EL (cell line): Measurements from ENCODE around the gene TFPT.
"Not testable (repeated sequence)": the region's sequence is repeated elsewhere in the genome, so short reads cannot be mapped to it uniquely, and the experiment has no call there.

Source experiments
- DNase-seq: peaks from one replicate; pipeline ENCODE4 v3.0.0-alpha.2; 2016

The TFPT gene

DNA sequence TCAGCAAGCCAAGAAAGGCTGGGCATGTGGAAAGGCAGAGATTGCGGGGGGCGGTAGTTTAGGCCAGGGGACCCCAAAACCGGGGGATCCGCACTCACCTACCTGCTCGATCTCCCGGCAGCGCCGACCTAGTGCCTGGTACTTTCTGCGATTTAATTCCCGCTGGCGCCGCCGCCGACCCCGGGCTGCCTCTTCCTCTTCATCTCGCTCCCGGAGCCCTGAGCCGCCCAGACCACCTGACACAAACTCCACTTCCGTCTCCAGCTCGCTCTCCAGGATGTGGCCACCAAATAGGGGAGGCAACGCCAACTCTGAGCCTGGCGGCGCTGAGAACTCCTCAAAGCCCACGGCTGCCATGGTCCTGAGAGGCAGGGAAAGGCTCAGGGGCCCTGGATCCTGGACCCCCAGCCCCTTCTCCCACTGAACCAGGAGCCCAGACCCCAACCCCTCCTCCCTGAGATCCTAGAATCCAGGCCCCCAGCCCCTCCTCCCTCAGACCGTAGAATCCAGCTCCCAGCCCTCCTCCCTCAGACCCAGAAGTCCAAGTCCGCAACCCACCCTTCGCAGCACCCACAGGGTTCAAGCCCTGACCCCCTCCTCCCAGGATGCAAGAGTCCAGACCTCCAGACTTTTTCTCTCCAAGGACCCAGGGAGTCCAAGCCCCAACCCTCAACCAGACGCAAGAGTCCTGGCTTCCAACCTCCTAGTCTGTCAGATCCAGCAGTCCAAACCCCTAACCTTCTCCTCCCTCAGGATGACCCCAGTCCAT is 933 bp downstream of the TFPT start:
- peak; percentile 52 for DNase-seq

DNA sequence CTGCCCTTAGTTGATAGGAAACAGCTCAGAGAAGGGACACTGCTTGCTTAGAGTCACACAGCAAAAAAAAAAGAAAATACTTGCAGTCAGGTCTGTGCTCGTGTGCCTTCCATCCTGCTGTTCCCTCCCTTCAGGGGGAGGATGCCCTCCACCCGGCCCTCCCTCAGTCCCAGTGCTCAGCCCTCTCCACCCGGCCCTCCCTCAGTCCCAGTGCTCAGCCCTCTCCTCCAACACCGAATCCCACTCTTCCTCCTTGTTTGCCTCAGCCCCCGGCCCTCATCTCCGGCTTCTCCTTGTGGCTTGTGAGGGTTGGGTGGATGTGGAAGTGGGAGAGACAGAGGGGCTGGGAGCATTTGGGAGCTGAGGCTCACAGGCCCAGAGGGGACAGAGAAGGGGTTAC is 5.8 kb downstream of the TFPT start:
- DNase-seq, result no peak

DNA sequence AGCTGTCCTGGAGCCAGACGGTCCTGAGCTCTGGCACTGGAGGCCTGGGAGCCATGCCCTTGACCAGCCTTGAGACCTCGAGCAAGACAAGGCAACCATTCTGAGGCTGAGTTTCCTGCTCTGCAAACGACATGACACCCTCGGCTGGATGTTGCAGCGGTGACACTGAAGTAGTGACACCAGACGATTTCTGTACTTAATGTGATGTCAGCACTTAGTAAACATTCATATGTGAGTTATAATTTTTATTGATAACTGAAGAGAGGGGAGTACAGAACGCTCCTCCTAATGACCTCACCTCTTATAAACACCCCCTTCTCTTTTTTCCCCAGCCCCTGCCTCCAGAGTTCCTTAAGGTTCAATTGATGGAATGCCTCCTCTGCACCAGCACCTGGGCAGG is 7.0 kb downstream of the TFPT start:
- no peak for DNase-seq

DNA sequence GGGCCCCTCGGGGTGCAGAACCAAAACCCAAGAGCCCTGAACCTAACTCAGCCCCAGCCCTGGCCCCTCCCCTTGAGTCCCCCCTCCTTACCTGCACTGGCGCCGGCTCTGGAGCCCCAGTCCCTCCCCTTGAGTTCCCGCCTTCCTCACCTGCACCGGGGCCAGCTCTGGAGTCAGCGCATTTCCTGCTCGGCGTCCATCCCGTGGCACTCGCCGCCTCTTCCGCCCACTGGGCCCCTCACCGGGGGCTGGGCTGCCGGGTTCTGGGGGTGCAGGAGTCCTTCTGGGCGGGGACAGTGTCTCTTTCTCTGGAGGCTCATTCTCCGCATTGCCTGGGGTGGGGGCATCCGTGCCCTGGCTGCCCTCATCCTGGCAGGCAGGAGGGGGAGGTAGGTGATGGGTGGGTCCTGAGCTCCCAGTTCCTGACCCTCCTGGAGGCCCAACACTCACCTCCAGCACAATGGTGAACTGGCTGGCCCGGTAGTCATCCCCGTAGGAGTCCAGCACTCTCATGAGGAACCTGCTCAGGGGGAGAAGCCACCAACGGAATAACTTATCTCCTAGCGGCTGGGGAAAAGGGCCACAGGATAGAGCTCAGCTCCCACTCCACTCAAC is 7.5 kb downstream of the TFPT start:
- DNase-seq, result no peak

DNA sequence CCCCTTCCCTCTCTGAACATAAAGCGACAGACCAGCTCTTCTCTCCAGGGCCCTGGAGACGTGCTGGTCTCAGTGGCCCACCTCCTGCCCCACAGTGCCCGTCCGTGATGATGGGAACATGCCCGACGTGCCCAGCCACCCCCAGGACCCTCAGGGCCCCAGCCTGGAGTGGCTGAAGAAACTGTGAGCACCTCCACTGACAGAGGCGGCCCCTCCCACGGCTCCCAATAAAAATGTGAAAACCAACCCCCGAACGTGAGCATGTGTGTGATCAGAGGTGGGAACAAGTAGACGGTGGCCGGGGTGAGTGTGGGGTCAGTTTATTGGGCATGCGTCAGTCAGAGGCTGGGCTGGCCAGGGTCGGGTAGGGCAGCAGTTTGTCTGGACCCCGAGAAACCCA is 8.7 kb downstream of the TFPT start:
- no peak for DNase-seq

DNA sequence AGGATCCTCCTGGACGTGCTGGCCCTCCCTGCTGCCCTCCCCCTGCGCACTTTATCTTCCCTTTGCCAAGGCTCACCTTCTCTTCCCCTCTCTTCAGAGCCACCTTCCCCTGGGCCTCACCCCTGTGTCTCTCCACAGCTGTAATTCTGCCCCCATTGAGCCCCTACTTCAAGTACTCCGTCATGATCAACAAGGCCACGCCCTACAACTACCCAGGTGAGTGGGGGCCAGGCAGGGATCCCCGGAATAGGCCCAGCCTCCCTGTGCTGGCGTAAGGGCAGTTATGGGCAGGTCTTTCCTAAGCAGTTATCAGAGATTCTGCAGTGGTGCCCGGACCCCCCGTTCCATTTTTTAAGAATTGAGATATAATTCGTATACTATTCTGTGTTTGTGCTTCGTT is 9.7 kb downstream of the TFPT start:
- DNase-seq, result no peak

DNA sequence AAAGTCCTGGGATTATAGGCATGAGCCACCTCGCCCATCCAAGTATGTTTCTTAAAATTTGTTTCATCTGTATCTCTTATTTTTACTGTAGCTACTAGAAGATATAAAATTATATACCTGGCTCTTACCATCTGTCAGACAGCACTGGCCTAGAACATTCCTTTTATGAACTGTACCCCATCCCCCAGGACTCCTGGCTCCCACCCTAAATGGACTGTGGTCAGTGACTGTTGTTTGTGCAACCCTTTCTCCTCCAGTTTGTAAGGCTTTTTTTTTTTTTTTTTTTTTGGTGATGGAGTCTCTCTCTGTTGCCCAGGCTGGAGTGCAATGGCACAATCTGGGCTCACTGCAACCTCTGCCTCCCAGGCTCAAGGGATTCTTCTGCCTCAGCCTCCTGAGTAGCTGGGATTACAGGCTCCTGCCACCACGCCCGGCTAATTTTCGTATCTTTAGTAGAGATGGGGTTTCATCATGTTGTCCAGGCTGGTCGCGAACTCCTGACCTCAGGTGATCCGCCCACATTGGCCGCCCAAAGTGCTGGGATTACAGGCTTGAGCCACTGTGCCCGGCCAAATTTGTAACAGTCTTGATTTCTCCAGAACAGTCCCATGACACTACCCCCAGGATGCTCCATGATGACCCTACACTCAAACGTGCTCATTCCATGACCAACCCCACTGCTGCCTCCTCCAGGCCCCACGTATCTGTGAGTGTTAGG is 10.3 kb downstream of the TFPT start:
- DNase-seq, result no peak

DNA sequence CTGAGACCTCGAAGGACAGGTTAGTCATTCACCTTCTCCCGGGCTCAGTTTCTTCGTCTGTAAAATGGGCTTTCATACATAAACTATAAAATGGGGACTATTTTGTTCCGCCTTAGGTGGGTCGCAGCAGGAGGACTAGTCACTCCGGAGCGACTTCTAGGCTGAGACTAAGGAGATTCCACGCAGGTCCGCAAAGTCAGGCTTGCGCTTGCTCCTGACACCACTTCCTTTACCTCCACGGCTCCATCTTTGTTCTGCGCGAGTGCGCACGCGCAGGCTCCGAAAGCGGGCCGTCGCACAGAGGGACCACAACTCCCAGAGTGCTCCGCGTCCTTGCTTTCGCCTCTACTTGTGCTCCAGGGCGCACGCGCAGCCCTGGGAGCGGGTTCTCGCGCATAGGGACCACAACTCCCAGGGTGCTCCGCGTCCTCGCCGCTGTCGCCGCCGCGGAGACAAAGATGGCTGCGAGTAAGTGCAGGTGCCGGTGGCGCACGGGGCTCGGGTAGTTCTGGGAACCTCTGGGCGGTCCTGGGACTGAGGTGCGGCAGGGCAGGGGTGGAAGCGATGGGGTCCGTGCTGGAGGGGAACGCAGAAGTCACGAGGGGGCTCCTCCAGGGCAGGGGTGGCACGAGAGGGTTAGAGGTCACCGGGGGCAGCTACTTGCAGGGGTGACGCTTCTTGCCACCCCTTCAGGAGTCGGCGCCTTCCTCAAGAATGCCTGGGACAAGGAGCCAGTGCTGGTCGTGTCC is 12.9 kb downstream of the TFPT start, which contains the start of gene NDUFA3:
Gene NDUFA3, plus strand, starts transcription at position 435 of the 749 bp plus-strand sequence. Its CDS starts 24 bp downstream, at position 459.
- peak; percentile 98 for DNase-seq

DNA sequence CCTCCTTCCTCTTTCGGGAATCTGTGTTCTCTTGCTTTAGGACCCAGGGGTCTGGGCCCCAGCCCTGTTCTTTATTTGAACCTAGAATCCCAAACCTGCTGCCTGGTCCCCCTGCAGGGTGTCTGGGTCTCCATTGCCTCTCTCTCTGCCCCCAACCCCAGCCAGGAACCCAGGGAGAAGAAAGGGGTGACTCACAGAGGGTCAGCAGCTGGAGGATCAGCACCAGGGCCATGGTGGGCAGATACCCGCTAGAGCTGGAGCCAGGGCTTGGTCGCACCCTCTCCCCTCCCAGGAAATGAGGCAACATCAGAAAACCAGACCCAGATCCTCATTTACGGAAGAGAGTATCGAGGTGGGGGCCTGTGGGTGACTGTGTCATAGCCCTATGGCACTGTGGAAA is 14.9 kb downstream of the TFPT start, which contains the start of gene OSCAR:
Gene OSCAR, minus strand, starts transcription at position 243 of the 400 bp plus-strand sequence. Its CDS starts 11 bp downstream, at position 232.
- DNase-seq, result peak; percentile 22

DNA sequence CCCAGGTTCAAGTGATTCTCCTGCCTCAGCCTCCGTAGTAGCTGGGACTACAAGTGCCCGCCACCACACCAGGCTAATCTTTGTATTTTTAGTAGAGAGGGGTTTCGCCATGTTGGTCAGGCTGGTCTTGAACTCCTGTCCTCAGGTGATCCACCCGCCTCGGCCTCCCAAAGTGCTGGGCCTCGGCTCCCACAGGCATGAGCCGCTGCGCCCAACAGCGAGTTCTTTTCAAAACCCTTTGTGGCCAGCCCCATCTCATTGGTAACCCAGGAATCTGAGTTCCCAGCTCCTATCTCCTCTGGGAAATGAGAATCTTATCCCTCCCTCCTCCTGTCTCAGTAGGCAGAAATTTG is 15.6 kb downstream of the TFPT start:
- not testable (repeated sequence) for DNase-seq

DNA sequence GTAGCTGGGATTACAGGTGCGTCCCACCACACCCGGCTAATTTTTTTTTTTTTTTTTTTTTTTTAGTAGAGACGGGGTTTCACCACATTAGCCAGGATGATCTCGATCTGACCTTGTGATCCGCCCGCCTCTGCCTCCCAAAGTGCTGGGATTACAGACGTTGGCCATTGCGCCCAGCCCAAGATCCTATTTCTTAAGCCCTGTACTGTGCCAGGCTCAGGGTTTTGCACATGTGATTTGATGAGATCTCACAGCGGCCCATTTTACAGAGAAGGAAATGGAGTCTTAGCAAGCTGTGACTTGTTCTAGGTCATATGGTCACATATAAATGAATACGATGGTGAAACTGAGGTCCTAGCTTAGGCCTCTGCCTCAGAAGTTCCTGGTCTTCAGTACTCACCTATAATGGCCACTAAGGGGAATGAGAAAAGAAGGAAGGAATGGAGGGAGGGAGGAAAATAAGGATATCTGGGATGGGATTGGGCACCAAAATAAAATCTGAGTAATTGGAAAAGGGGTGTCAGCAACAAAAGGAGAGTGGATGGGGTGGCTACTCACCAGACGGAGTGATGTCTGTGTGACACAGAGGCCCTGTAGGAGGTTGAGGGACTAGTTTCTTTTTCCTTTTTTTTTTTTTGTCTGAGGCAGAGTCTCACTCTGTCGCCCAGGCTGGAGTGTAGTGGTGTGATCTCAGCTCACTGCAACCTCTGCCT is 16.1 kb downstream of the TFPT start:
- no peak for DNase-seq

DNA sequence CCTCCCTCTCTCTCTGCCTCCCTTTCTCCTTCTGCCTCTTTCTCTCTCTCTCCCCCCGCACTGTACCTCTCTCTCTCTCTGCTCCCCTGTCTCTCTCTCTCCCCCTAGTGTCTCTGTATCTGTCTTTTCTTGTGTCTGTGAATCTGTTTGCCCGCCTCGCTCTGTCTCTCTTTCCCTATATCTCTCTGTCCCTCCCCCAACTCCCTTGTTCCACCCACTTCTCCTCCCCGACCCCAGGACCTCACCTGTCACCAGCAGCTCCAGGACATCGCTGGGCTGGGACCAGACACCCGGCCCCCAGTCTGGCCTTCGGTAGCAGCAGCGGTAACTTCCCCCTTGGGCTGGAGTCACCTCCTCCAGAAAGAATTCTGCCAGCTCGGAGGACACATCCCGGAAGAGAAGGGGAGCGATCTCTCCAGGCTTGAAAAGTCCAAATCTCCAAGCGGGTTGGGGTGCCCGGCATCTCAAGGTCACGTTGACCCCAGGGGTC is 18.8 kb downstream of the TFPT start:
- peak; percentile 54 for DNase-seq

DNA sequence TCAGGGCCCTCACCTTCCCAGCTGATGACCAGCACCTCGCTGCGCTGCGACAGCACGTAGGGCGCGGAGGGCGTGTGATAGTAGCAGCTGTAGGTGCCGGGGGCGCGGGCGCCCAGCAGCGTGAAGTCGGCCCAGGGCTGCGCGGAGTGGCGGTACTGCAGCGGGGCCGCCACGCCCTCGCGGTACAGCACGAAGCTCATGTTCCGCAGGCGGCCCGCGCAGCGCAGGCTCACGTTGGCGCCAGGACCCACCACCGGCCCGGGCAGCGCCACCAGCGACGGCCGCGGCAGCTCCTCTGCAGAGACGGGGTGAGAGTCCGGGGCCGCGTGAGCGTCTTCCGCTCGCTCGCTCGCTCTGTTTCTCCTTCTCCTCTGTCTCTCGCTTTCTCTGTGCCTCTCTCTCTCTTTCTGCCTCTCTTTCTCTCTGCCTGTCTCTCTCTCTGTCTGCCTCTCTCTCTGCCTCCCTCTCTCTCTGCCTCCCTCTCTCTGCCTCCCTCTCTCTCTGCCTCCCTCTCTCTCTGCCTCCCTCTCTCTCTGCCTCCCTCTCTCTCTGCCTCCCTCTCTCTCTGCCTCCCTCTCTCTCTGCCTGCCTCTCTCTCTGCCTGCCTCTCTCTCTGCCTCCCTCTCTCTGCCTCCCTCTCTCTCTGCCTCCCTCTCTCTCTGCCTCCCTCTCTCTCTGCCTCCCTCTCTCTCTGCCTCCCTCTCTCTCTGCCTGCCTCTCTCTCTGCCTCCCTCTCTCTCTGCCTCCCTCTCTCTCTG is 19.4 kb downstream of the TFPT start:
- peak; percentile 61 for DNase-seq

DNA sequence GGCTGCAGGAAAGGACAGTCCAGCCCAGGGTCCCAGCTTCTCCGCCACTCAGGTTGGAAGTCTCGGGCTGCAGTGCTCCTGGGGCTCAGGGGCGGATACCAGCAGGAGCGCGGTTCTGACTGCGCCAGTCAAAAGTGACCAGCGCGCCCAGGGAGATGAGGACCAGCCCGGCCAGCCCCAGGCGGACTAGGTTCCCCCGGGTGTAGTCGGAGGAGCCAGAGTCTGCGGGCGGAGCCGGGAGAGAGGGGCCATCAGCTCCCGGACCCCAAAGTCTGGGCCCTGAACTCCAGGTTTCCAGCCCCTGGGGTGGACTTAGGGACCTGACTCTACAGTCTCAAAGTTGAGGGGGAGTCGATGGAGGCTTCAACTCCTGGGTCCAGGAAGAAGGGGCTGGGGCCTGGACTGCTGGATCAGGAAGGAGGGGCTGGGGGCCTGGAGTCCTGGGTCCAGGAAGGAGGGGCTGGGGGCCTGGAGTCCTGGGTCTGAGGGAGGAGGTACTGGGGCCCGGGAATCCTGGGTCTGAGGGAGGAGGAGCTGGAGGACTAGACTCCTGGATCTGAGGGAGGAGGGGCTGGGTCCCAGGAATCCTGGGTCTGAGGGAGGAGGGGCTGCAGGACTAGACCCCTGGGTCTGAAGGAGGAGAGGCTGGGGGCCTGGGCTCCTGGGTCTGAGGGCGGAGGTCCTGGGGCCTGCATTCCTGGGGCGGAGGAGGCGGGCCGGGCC is 20.2 kb downstream of the TFPT start:
- no peak for DNase-seq

DNA sequence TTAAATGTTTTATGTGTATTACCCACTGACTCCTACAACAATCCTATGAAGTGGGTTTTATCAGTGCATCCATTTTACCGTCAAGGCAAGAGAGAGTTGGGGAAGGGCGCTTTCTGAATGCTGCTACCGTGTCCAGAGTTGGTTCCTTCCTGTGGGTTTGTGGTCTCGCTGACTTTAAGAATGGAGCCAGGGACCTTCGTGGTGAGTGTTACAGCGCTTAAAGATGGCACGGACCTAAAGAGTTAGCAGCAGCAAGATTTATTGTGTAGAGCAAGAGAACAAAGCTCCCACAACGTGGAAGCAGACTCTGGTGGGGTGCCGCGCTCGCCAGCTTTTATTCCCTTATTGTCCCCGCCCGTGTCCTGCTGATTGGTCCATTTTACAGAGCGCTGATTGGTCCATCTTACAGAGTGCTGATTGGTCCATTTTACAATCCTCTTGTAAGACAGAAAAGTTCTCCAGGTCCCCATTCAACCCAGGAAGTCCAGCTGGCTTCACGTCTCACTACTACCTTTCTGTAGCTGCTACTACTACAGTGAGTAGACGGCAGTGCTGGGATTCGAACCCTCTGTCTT is 20.9 kb downstream of the TFPT start:
- DNase-seq, result no peak

DNA sequence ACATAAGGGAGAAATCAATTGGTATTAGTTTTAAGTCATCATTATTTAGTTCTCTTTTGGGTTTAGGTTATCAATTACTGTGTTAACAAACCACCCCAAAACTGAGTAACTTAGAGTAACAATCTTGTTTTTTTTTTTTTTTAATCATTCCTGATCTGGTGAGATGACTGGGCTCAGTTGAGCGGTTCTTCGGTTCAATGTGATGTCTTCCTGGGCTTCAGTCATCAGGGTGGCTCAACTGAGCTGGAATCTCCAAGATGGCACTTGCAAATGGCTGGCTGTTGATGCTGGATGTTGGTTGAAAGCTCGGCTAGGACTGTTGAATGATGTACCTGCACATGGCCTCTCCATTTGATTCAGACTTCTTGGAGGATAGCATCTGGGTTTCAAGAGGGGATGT is 31.0 kb downstream of the TFPT start:
- DNase-seq, result no peak

DNA sequence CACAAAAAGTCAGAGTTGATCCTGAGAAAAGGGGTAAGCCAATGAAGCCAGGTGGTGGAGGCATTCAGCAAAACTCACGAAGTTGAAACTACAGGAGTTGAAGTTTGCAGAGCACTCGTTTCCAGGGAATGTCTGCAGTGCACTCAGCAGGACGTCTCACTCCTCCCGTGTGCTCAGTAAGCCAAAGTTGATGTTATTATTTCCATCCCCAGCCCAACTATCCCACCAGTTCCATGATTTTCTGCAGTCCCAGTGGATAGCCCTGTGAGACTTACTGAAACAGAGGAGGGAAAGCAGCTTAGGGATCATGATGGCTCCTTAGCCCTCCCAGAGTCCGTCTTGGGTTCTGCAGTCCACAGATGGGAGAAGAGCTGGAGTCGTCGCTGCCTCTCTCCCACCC is 34.4 kb downstream of the TFPT start, which contains the start of gene TARM1:
Gene TARM1, minus strand, starts transcription at position 334 of the 400 bp plus-strand sequence. Its CDS starts 25 bp downstream, at position 309.
- DNase-seq, result no peak

DNA sequence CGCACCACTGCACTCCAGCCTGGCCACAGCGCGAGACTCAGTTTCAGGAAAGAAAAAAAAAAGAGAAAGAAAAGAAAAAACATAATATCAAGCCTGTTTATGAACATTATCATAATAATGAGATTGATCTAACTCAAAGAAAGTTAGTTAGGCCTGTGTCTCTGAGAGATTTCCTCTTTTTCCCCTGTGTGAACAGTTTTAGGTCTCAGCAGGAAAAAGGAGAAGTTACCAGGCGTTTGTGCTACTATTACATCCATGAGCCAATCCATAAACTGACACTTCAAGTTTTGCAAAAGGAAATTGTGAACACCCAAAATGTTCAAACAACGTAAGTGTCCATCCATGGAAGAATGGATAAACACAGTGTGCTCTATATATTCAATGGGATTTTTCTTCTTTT is 38.1 kb downstream of the TFPT start:
- DNase-seq, result no peak

DNA sequence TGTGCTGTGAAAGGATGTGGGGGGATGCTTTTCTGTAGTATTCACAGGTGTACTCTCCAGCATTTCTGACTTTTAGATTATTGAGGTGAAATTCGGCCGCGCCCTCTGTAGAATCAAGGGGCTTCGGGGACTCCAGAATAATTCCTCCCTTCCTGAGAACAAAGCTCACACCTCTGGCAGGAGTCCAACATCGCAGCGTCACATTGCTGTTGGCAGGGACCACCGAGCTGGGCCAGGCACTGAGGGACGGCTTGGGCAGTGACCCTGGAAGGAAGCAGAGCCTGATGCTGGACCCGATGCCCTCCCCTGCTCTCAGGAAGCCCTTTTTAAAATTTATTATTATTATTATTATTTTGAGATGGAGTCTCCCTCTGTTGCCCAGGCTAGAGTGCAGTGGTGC is 40.6 kb downstream of the TFPT start:
- DNase-seq, result no peak

DNA sequence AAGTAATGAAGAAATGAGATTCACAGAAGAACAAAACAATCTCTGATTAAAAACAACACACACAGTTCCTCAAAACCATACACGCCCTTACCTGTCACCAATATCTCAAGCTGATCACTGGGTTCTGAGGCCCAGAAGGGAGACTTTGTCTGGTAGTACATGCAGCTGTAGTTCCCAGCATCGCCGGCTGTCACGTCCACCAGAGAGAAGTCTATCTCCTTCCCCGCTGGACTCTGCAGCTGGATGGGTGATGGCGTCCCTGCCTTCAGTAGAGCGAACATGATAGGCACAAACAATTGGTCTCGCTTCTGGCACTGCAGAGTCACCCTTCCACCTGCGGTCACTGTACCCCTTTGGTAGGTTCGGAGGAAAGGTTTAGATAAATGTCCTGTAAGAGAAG is 41.6 kb downstream of the TFPT start:
- no peak for DNase-seq
